K562 (cell line): Measurements from ENCODE around the gene VTI1B. TPM values are rescaled to one million over a fixed set of nuclear protein-coding genes. Genes with fewer than 3 reads are reported as not detected.

ENCODE experiments used
- BCOR ChIP-seq: fragments of 450-650 bp; IDR thresholded peaks from 2 replicates; pipeline ENCODE4 v1.6.1; 2016
- BRF1 ChIP-seq: IDR thresholded peaks from 3 replicates; pipeline ENCODE4 v1.6.1; 2011; ENCODE audit warnings: borderline replicate concordance, mild to moderate bottlenecking; ENCODE audit not compliant: insufficient read length; ENCODE audit errors: extremely low read depth
- CCNT2 ChIP-seq: IDR thresholded peaks from 2 replicates; pipeline ENCODE4 v1.6.1; 2011; ENCODE audit warnings: borderline replicate concordance, low read depth, mild to moderate bottlenecking, moderate library complexity, mixed read lengths, low read length; ENCODE audit not compliant: insufficient read length; ENCODE audit errors: extremely low read depth
- EHMT2 ChIP-seq: fragments of 450-650 bp; IDR thresholded peaks from 2 replicates; pipeline ENCODE4 v1.6.1; 2018; ENCODE audit warnings: antibody characterized with exemption
- HDGF ChIP-seq: fragments of 450-650 bp; IDR thresholded peaks from 2 replicates; pipeline ENCODE4 v1.6.1; 2016
- HNRNPK ChIP-seq: fragments of 200-400 bp; formaldehyde crosslinking; IDR thresholded peaks from one replicate; pipeline ENCODE4 v1.6.1; 2018; ENCODE audit warnings: mild to moderate bottlenecking, low read depth, low read length; ENCODE audit not compliant: poor library complexity, severe bottlenecking
- L3MBTL2 ChIP-seq: fragments of 450-650 bp; IDR thresholded peaks from 2 replicates; pipeline ENCODE4 v1.6.1; 2016; ENCODE audit warnings: mild to moderate bottlenecking, moderate library complexity
- MAFG ChIP-seq: fragments of 450-650 bp; conservative IDR thresholded peaks from 2 replicates; pipeline ENCODE4 v1.6.1; 2016; ENCODE audit warnings: missing genetic modification characterization, missing compliant biosample characterization
- MCM5 ChIP-seq: fragments of 450-650 bp; IDR thresholded peaks from 2 replicates; pipeline ENCODE4 v1.6.1; 2016; ENCODE audit warnings: low read depth
- MLLT1 ChIP-seq, 2 experiments: fragments of 450-650 bp; IDR thresholded peaks; 2 replicates each; pipeline ENCODE4 v1.6.1; 2016
- NONO ChIP-seq, 2 experiments: fragments of 200-400 bp in 1 of 2; fragments of 450-650 bp in 1 of 2; formaldehyde crosslinking in 1 of 2; IDR thresholded peaks; 2 replicates each; pipeline ENCODE4 v1.6.1; 2017; ENCODE audit warnings: low read depth in 2 of 2, mild to moderate bottlenecking in 2 of 2, moderate library complexity in 2 of 2, low read length in 1 of 2
- POLR2G ChIP-seq: fragments of 200-400 bp; formaldehyde crosslinking; IDR thresholded peaks from 2 replicates; pipeline ENCODE4 v1.6.1; 2017; ENCODE audit warnings: low read depth, mild to moderate bottlenecking, antibody characterized with exemption, low read length, moderate library complexity
- POU5F1 ChIP-seq: fragments of 150-350 bp; IDR thresholded peaks from 2 replicates; pipeline ENCODE4 v1.6.1; 2014; ENCODE audit warnings: borderline replicate concordance, low read length, low read depth, mild to moderate bottlenecking; ENCODE audit not compliant: partially characterized antibody
- RFX1 ChIP-seq: fragments of 450-650 bp; IDR thresholded peaks from 2 replicates; pipeline ENCODE4 v1.6.1; 2016; ENCODE audit warnings: mild to moderate bottlenecking, moderate library complexity
- RFX5 ChIP-seq: IDR thresholded peaks from 2 replicates; pipeline ENCODE4 v1.6.1; 2011; ENCODE audit warnings: low read depth, mild to moderate bottlenecking, improper control_type of control experiment, low read length
- SMAD3 ChIP-seq: fragments of 450-650 bp; formaldehyde crosslinking; conservative IDR thresholded peaks from 2 replicates; pipeline ENCODE4 v1.4.0; 2020; ENCODE audit warnings: mild to moderate bottlenecking
- SMARCA4 ChIP-seq: fragments of 450-650 bp; IDR thresholded peaks from 2 replicates; pipeline ENCODE4 v1.6.1; 2016
- SMC3 ChIP-seq: conservative IDR thresholded peaks from 2 replicates; pipeline ENCODE4 v1.6.1; 2011; ENCODE audit warnings: low read depth, low read length, improper control_type of control experiment; ENCODE audit not compliant: insufficient read depth
- SNIP1 ChIP-seq: fragments of 450-650 bp; IDR thresholded peaks from 2 replicates; pipeline ENCODE4 v1.7.1; 2017; ENCODE audit warnings: low read depth, mild to moderate bottlenecking
- TCF3 ChIP-seq: sonication (generic); formaldehyde crosslinking; IDR thresholded peaks from 2 replicates; pipeline ENCODE4 v1.4.0; 2020; ENCODE audit warnings: mild to moderate bottlenecking, missing genetic modification reagents
- THRA ChIP-seq: fragments of 450-650 bp; IDR thresholded peaks from 2 replicates; pipeline ENCODE4 v1.6.1; 2017; ENCODE audit warnings: mild to moderate bottlenecking, moderate library complexity
- TOE1 ChIP-seq, 2 experiments: fragments of 450-650 bp in 1 of 2; sonication (generic) in 1 of 2; formaldehyde crosslinking in 1 of 2; IDR thresholded peaks; 2 replicates each; pipeline versions ENCODE4 v1.7.1 to v1.8.0; 2016 to 2022; ENCODE audit warnings: borderline replicate concordance in 2 of 2, mild to moderate bottlenecking in 2 of 2, antibody characterized with exemption in 1 of 2, inconsistent platforms in 1 of 2, low read depth in 1 of 2, missing genetic modification reagents in 1 of 2, moderate library complexity in 1 of 2
- ZBTB12 ChIP-seq: fragments of 250-450 bp; sonication (Bioruptor Pico); IDR thresholded peaks from 2 replicates; pipeline ENCODE4 v1.4.0; 2020
- ZC3H8 ChIP-seq: fragments of 450-650 bp; IDR thresholded peaks from 2 replicates; pipeline ENCODE4 v1.6.1; 2017
- ZNF224 ChIP-seq: sonication (generic); formaldehyde crosslinking; IDR thresholded peaks from 2 replicates; pipeline ENCODE4 v1.8.0; 2022; ENCODE audit warnings: mild to moderate bottlenecking, missing genetic modification reagents
- ZNF23 ChIP-seq: fragments of 250-450 bp; sonication (Bioruptor Pico); IDR thresholded peaks from 2 replicates; pipeline ENCODE4 v1.4.0; 2020; ENCODE audit warnings: mild to moderate bottlenecking
- ZNF57 ChIP-seq: fragments of 450-650 bp; formaldehyde crosslinking; IDR thresholded peaks from 2 replicates; pipeline ENCODE4 v1.4.0; 2020; ENCODE audit warnings: mild to moderate bottlenecking, moderate library complexity
- ZNF76 ChIP-seq: fragments of 250-450 bp; sonication (Bioruptor Pico); IDR thresholded peaks from 2 replicates; pipeline ENCODE4 v1.4.0; 2020; ENCODE audit warnings: mild to moderate bottlenecking, moderate library complexity, borderline replicate concordance
- polyA plus RNA-seq, 8 experiments: library from polyadenylated mRNA; depleted of rRNA in 4 of 8; stranded (reverse) in 5 of 8; unstranded in 3 of 8; fragments of >200 nt; fragmentation: Nextera tagmentation in 2 of 8; fragmentation: Illumina TruSeq in 1 of 8; extraction: Ambion mirVana in 2 of 8; extraction: Trizol in 1 of 8; gene quantifications; 2 replicates each; pipeline versions ENCODE4 v1.2.1 to v1.2.3, GENCODE V29; 2011 to 2014; ENCODE audit warnings: inconsistent platforms in 1 of 8, missing spikeins in 1 of 8
- total RNA-seq, 7 experiments: library from RNA; depleted of rRNA in 6 of 7; stranded (reverse); fragments of >200 nt in 6 of 7; fragmentation: Illumina TruSeq in 2 of 7; extraction: Trizol in 2 of 7; gene quantifications; 2 replicates each; pipeline versions ENCODE4 v1.2.1 to v1.2.3, GENCODE V29; 2011 to 2021; ENCODE audit warnings: low replicate concordance in 1 of 7

VTI1B gene
- total and polyA plus RNA-seq, 9 of the 15 experiments (the other 6 are each of a cell fraction or from before 2014, with no cell fraction given), result 7.8 to 69.8 (median 50.1) TPM

- peak; percentile 87 for TF ChIP-seq THRA
- TF ChIP-seq POLR2G, result no peak
- peak; percentile 95 for TF ChIP-seq SMARCA4
- TF ChIP-seq MAFG (tag), result no peak
- no peak for TF ChIP-seq MCM5
- no peak for TF ChIP-seq POU5F1
- TF ChIP-seq ZNF23 (CRISPR knock-in tag), result no peak
- TF ChIP-seq NONO (IDR thresholded peaks at IDR 0.05; ENCODE audit: low read depth in 2 of 2, low read length in 1 of 2), result peak in 1 of 2 experiments; percentile 77; a peak in 1 of 4 replicates
- peak; percentile 49; the same call in 1 of the 2 replicates for TF ChIP-seq L3MBTL2
- no peak for TF ChIP-seq RFX5
- TF ChIP-seq SNIP1, result no peak
- no peak for TF ChIP-seq RFX1
- TF ChIP-seq ZNF57 (CRISPR knock-in tag), result no peak
- TF ChIP-seq ZBTB12 (CRISPR knock-in tag), result peak; percentile 45; the same call in 1 of the 2 replicates
- TF ChIP-seq CCNT2, result peak; percentile 86
- no peak for TF ChIP-seq SMC3
- no peak for TF ChIP-seq HDGF
- TF ChIP-seq TOE1 (IDR thresholded peaks at IDR 0.05; ENCODE audit: borderline replicate concordance), result peak; percentile 47; the same call in 1 of the 2 replicates
- no peak for TF ChIP-seq TOE1 (CRISPR knock-in tag; IDR thresholded peaks at IDR 0.05; ENCODE audit: borderline replicate concordance, low read depth)
- no peak for TF ChIP-seq ZC3H8
- peak; percentile 61 for TF ChIP-seq BCOR
- no peak for TF ChIP-seq EHMT2
- TF ChIP-seq MLLT1 (IDR thresholded peaks at IDR 0.05), result peak in 1 of 2 experiments; percentile 4; a peak in 1 of 4 replicates
- TF ChIP-seq BRF1, result no peak
- no peak for TF ChIP-seq ZNF224 (CRISPR knock-in tag)
- TF ChIP-seq HNRNPK, result no peak
- TF ChIP-seq SMAD3 (CRISPR knock-in tag), result peak; percentile 82
- TF ChIP-seq TCF3 (CRISPR knock-in tag), result peak; percentile 99
- TF ChIP-seq ZNF76 (CRISPR knock-in tag), result peak; percentile 66; the same call in 1 of the 2 replicates
Measured at GRCh38 chr14:67636361-67636919, 38.0 kb downstream of the VTI1B start (continued).
